ENCODE results near the gene KLHL29.

GRCh38 chr2:23381485-23381884 is 3.5 kb upstream of the KLHL29 start:
- no peak for TF ChIP-seq CTCF (IDR thresholded peaks at IDR 0.05; ENCODE audit: borderline replicate concordance, extremely low read depth, low read length, poor library complexity, severe bottlenecking)
- no peak for TF ChIP-seq EZH2 (IDR thresholded peaks at IDR 0.05; ENCODE audit: borderline replicate concordance, low read depth, low read length, severe bottlenecking)

Measured in DND-41 (cell line).